Measurements from ENCODE around the gene USHBP1.

USHBP1 gene, protein sequence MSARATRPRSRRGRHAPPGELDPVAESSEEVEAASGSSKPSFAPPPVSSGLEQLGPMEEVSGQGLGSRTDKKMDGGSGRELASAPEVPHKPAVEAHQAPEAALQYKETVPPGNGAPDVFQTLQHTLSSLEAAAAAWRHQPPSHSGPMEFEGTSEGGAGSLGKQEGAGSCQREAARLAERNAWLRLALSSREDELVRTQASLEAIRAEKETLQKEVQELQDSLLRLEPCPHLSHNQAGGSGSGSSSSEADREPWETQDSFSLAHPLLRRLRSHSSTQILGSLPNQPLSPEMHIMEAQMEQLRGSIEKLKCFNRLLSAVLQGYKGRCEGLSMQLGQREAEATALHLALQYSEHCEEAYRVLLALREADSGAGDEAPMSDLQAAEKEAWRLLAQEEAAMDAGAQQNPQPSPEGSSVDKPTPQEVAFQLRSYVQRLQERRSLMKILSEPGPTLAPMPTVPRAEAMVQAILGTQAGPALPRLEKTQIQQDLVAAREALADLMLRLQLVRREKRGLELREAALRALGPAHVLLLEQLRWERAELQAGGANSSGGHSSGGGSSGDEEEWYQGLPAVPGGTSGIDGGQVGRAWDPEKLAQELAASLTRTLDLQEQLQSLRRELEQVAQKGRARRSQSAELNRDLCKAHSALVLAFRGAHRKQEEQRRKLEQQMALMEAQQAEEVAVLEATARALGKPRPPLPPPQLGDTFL

DNA sequence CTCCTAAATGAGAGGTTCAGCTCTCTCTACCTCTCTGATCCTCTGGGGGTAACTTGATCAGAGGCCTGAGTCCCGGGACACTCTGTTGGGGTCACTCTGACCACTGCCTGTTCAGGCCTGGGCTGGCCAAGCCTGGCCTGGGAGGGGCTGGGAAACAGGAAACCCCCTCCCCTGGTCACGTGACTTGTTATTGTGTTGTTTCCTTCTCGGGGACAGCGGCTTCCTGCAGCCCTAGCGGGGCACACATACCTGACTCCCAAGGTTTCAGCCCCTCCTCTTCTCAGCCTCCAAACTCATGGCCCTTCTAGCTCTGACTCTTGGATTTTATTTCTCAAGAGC is at the start of gene USHBP1:
Gene USHBP1, minus strand, starts transcription at position 105 of the 339 bp plus-strand sequence. CDS start 446 bp downstream, outside the sequence.
- DNase-seq, result no peak

DNA sequence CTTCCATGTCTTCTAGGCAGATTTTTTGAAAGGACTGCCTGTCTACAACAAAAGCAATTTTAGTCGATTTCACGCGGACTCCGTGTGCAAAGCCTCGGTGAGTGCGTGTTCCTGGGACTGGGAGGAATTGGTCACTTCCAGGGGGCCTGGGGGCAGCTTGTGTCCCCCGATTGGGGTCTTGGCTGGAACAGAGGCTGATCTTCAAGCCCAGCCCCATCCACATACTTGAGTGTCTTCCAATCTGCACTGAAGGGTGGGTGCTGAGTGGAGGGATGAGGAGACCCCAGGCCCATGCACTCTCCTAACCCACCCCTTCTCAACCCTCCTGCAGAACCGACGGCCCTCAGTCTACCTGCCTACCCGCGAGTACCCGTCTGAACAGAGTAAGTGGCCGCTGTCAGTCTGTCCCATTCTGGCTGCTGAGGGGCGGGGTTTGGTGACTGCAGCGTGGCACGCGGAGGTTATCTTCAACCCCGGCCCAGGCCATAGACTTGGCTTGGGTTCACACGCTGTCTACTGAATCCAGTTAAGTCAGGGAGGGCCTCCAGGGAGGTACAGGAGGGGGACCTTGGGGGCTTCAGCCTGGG is 49.6 kb upstream of the USHBP1 start:
- DNase-seq, result no peak

DNA sequence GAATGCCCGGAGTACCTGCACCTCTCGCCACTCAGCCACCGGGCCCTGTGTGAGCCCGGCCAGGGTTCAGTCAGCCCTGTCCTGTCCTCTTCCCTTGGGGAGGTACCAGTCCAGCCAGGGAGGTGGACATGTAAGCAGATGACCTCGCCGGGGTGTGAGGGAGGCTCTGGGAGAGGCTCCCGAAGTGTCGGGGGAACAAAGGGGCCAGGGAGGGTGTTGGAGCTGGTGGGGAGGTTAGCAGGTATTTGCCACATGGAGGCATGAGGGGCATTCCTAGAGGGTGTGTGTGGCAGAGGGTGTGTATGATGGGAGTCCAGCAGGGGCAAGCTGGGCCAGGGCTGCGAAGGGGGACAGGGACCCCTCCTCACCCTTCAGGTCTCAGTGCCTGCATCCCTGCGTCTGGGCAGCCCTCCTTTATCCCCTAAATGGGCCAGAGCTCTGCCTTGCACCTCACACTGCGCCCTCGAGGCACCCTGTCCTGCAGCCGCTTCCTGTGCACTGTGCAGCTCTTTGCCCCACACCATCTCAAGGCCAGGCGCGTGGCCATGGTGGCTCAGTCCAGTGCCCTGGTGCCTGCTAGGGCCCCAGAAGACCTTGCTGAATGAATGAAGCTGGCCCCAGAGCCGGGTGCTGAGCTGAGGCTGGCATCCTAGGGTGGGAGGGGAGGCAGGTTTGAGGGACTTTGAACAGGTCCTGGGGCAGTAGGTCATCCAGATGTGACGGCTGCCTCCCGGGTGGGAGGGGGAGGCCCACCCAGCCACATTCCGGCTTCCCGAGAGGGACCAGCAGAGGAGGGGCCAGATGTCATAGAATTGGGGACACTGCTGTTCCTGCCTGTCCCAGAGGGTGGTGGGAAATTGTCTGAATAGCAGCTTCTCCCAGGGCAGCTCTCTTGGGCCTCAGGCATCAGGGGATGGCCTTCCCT is 47.9 kb upstream of the USHBP1 start:
- no peak for DNase-seq

DNA sequence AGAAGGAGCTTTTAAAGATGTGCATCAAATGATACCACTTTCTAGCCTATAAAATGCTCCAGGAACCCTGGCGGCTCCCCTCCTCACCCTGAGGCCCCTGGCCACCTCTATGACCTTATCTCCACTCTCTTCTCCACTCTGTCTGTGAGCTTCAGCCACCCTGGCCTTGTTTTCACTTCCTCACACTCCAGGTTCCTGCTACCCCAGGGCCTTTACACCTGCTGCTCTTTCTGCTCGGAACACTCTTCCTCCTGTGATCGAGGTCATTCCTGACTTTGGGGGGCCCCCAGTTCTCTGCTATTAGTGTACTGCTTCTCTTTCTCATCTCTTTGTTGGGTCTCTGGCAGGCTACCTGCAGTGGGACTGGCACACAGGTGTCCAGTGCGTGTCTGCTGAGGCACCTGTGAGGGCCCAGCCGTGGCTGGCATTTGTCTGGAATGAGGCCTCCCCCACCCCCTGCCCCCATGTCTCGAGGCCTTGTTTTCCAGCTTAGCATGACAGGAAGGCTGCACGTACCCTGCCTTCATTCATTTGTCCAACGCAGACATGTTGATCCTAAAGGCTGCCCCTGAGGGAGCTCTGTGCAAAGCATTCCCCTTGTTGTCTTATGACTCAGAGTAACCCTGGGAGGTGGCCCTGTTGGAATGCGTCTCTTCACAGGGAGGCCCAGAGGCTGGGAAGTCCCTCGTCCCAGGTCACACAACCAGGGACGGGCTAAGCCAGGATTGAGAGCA is 47.1 kb upstream of the USHBP1 start:
- no peak for DNase-seq

DNA sequence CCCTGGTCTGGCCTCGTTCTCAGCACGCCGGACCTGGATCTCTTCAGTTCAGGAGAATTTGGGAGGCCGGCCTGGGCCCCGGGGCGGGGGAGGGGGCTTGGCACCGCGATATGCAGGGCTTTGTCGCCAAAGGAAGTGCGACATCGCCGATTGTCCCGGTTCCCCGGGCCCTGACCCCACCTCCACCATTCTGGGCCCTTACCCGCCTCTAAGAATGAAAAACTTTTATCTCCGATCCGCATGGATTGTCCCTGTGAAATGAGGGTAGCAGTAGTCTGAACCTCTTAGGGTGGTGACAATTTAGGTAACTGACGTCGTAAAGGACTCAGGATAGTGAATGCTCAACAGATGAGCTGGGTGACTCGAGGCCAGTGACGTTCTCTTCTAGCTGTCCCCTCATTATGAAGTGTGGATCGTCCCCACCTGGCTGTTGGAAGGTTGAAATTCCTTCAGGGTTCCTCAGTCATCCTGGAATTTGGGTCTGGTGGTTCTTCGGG is 45.5 kb upstream of the USHBP1 start:
- no peak for DNase-seq

DNA sequence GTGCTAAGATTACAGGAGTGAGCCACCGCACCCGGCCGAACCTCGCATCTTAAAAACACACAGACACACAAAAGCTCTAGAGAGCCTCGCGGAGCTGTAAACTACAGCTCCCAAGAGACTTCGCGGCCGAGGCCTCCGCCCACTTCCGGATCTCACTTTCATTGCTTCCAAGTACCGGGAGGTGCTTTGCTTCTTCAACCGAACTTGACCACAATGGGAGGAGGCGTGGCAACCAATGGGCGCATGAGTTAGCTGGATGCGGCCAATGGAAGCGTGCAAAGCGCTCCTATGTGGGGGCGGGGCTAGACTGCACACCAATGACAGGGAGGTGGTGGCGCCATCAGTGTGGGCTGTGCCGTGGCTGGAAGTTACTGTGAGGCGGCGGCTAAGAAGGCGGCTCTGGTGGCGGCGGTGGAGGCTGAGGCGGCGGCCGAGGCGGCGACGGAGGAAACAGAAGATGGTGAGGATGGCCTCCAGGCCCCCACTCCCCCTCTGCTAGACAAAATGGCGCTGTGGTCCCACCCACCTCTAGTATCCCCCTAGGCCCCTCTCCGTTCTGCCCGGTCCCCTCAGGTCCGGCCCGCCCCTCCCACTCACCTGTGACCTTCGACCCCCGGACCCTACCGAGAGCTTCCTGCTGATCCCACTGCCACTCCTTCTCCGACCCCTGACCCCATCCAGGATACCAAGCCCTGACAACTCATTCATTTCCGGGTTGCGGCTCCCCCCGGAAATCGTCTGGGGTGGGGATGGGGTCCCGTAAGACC is 44.8 kb upstream of the USHBP1 start, which contains the start of gene DDA1:
Gene DDA1, plus strand, starts transcription at position 366 of the 767 bp plus-strand sequence. Its CDS starts 92 bp downstream, at position 458.
- peak; percentile 100 for DNase-seq

DNA sequence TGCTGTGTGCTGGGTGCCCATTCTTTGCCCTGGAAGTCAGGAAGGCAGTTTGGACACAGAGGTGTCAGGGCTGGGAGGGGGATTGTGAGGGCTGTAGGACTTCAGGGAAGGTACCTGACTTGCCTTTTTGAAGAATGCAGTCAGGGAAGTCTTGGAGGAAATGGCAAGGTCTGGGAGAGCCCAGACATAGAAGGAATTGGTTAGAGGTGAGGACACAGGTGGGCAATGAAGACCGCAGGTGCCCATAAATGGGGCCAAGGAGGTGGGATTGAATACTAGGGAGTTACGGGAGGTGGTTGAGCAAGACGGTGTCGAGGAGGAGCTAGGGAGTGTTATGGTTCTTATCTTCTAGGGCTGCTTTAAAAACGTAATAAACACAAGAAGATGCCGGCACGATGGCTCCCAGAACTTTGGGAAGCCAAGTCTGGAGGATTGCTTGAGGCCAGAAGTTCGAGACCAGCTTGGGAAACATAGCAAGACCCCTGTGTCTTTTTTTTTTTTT is 43.4 kb upstream of the USHBP1 start:
- DNase-seq, result no peak

DNA sequence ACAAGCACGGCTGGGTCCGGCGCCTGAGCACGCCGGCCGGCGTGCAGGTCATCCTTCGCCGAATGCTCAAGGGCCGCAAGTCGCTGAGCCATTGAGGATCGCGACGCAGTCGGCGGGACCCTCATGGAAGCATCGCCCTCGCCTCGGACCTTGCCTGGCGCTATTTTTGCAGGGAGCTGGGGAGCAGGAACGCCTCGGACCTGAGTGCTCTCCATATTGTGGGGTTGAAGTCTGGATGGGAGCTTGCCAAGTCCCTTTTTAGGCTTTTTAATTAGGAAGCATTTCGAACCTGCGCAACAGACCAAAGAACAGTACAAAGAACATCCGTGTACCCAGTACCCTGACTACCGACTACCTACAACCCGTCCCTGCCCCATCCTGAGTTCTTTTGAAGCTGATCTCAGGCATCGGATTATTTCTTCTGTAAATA is 41.8 kb upstream of the USHBP1 start:
- DNase-seq, result no peak

DNA sequence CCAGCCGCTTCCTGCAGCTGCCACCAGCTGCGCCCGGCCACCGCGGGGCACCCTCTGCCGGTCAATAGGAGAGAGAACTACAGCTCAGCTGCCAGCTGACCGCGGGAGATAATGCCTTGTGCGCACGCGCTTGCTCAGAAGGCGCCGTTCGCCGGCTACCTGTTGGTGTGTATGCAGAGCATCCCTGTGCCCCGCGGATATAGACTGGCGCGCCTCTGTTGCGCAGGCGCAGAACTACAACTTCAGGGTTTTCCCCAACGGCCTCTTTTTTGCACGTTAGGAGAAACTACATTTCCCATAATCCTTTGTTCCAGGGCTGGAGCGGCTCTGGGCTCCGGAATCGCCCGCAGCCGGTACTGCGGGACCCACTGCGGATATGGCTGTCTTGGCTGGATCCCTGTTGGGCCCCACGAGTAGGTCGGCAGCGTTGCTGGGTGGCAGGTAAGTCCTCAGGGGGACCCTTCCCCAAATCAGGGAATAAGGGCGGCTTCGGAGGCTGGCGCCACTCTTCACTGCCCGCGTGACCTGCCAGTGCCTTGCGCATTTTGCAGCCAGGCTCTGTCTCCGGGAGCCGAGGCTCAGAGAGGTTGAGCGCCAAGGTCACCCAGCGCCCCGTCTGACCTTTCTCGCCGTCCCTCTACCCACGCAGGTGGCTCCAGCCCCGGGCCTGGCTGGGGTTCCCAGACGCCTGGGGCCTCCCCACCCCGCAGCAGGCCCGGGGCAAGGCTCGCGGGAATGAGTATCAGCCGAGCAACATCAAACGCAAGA is 41.2 kb upstream of the USHBP1 start, which contains the start of gene MRPL34:
Gene MRPL34, plus strand, starts transcription at position 356 of the 768 bp plus-strand sequence. Its CDS starts 21 bp downstream, at position 377.
- peak; percentile 99 for DNase-seq

DNA sequence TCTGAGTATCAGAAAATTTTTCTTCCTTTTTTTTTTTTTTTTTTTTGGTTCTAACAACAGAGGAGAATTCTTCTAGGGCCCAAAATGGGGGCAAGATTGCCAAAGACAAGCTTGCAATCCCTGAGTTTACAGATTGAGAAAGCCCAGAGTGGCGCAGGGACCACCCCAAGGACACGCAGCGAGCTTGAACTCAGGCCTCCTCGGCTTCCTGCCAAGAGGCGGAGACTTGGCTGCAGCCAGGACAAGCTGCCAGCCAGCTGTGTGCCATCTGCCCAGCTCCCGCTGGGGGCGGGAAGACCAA is 40.6 kb upstream of the USHBP1 start:
- DNase-seq, result no peak

DNA sequence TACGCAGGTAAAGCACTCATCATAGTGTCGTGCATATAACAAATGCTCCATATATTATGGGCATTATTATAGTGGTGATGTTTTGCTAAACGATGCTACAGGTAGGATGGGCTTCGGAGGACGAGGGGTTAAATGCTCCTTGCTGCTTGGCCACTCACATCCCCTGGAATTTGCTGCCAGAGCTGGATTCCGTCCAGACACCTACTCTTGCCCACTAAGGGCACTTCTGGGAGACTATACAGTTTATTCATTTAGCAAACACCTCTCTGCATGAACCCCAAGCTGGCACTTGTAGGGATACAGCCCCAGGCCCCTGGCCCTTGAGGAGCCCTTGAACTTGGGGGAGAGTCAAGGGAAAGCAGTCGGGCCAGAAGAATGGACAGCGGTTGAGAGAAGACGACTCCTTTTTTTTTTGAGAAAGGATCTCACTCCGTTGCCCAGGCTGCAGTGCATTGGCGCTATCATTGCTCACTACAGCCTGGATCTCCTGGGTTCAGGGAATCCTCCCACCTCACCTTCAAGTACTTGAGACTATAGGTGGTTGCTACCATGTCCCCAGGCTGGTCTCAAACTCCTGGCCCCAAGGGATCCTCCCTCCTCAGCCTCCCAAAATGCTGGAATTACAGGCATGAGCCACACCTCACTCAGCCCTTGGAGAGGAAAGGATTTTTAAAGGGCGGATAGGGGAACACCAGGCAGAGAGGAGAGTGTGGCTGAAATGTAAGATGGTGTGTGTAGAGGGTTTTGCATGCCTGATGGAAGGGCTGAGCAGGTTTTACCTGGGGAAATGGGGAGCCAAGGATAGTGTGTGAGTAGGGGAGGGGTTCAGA is 40.1 kb upstream of the USHBP1 start:
- peak; percentile 27 for DNase-seq

DNA sequence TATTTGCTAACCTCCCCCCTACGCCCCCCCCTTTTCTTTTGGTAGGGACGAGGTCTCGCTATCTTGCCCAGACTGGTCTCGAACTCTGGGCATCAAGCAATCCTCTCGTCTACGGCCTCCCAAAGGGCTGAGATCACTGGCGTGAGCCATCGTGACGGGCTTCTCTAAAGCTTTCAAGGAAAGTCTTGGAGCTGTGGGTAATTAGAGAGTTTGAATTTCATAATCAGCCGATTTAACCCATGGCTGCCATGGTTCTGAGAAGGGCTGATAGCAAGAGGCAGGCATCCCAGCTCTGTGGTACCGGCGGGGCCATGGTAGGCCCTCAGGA is 39.4 kb upstream of the USHBP1 start:
- DNase-seq, result no peak

DNA sequence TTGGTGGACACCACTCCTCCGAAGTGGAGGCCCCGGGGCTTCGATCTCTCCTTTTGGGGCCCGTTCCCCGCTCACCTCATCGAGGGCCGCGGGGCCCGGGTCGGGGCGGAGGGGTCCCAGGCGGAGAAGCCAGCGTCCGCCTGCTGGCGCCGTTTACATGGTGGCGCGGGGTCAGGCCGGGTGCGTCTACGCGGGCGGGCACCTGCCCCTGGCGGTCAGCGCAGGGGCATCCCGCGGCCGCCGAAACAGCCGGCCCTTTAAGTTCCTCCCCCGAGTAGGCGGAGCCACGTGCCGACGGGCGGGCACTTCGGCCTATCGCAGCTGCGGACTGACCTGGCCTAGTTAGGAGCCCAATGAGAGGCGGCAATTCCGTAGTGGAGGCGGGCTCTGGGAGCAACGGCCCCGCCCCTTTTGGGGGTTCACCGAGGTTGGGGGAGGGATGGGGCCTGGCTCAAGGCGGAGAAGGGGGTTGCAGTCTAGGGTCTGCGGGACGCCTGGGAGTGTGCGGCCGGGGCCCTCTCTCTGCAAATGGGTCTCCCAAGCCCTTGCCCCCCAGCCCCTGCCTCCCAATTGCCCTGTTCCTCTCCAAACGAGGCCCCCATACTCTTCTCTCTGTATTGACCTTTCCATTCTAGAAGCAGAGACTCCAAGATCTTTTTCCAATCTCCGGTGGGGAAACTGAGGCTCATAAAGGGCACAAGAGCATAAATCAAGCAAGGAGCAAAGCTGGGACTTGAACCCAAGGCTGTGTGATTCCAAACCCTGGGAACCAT is 38.8 kb upstream of the USHBP1 start, which contains the start of gene ABHD8:
Gene ABHD8, minus strand, starts transcription at position 259 of the 773 bp plus-strand sequence. CDS start 1,809 bp downstream, outside the sequence.
- DNase-seq, result peak; percentile 98

DNA sequence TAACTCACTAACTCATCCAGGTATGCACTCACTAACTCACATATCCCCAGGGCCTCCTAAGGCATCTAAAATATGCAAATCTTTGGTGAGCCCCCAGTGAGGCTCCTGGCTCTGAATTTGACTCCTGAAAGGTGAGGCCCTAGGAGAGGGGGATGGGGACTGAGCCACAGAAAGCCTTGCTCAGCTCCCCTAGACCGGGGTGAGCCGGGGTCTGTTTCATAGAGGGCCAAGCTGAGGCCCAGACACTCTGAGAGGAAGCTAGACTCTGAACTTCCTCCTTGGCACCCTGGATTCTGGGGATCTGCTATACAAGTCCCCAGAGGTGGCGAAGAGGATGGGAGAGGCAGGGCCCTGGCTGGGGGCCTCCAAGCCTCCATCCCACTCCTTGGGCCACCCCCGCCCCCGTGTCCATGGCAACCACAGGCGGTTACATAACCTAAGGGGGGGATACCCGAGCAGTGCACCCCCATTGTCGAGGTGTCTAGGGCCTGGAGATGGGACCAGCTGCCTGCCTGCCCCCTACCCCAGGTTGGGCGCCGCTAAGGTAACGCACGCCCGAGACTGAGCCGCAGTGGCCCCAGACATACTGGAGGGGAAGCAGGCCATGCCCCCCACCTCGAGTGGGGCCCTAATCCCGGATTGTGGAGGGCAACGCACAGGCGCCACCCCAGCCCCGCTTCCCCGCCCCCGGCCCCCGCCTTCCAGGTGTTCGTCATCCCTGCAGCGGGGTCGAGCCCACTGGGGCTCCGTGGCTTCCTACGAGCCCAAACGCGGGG is 38.0 kb upstream of the USHBP1 start:
- peak; percentile 24 for DNase-seq

DNA sequence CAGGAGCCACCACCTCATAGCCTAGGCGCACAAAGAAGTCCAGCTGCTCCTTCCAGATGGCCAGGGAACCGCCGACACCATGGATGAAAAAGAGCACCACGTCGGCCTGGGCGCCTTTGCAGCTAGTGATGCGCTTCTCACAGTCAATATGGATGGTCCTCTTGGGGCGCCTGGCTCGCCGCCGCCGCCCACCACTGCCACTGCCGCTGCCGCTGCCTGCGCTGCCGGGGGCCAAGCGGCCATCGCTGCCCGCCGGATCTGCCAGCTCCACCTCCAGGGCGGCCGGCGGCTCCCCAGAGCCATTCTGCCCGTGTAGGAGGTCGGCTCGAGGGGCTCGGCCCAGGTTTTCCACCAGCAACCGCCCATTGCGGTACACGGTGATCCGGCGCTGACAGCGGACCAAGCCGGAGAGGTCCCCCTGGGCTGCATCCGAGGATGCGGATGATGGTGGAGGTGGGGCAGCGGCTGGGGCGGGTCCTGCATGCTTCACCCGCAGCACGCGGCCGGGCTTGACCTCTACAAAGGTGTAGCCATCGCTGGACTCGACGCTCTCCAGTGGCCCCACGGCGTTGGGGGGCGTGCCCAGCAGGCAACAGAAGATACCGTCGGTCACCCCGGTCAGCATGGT is 36.6 kb upstream of the USHBP1 start:
- no peak for DNase-seq

DNA sequence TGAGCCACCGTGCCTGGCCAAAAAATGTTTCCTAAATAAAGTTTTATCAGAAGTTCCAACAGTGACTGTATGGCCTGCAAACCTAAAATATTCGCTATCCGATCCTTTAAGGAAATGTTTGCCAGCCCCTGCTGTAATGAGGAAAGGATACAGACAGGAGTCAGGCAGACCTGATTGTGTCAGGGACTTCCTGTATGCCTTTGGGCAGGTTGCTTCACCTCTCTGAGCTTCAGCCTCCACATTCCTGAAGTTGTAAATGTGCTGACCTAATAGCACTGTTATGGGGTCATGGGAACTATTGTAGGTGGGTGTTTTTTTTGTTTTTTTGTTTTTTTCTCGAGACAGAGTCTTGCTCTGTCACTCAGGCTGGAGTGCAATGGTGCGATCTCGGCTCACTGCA is 32.4 kb upstream of the USHBP1 start:
- no peak for DNase-seq

DNA sequence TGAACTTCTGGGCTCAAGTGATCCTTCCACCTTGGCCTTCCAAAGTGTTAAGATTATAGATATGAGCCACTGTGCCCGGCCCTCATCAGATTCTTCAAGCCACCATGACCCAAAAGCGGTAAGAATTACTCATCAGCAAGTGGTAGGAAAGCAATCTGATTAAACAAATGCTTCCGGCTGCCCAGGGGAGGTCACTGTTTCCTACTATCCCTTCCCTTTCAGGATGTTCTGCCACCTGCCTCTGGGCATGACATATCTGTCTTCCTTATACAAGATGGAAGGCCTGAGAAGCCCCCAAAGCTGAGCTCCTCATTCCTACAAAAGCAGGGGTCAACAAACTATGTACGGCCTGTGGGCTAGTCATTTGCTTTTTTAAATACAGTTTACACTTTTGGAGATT is 31.7 kb upstream of the USHBP1 start:
- DNase-seq, result no peak

Data from eye (tissue), 1 donor.